T-cell (primary cell): ENCODE results near the gene ENDOD1. TPM values are rescaled to one million over a fixed set of nuclear protein-coding genes. Genes with fewer than 3 reads are reported as not detected.

Experiments used
- ATAC-seq, 4 experiments: fragments of 200-7000 bp in 3 of 4; fragments of 150-1000 bp in 1 of 4; cut with Tn5 transposase; replicated peaks in 1 of 4; 1 replicate in 3 of 4; 2 replicates in 1 of 4; pipeline ENCODE4 v1.10.0; 2021; ENCODE audit warnings: moderate library complexity in 3 of 4, mild to moderate bottlenecking in 2 of 4, moderate number of reproducible peaks in 1 of 4
- CTCF ChIA-PET, 2 donors: fragments of 300-600 bp; sonication (Branson Sonifier 250); formaldehyde crosslinking; loops; one replicate each; lab custom pipeline; 2022; ENCODE audit warnings: antibody characterized with exemption in 2 of 2; lab: Charles Lee
- POLR2A ChIA-PET, 2 donors: fragments of 300-600 bp; sonication (Branson Sonifier 250); formaldehyde crosslinking; loops; one replicate each; lab custom pipeline; 2022; ENCODE audit warnings: antibody characterized with exemption in 2 of 2; lab: Charles Lee
- DNase-seq, 35 experiments: peaks; one replicate each; pipeline versions ENCODE4 v3.0.0 to v3.0.0-alpha.2; 2013 to 2023
- H3K27ac ChIP-seq: one replicate; pipeline ENCODE4 v1.5.1; 2013; ENCODE audit warnings: low read length
- H3K27me3 ChIP-seq, 2 experiments: replicated peaks in 1 of 2; 1 replicate in 1 of 2; 2 replicates in 1 of 2; pipeline versions ENCODE4 v1.6.1 to v1.7.0; 2013; ENCODE audit warnings: low read length in 1 of 2, mixed read lengths in 1 of 2; ENCODE audit not compliant: control insufficient read depth in 2 of 2, insufficient read depth in 2 of 2; ENCODE audit errors: extremely low read depth in 1 of 2
- H3K36me3 ChIP-seq, 2 donors: 1 replicate in 1 of 2; 2 replicates in 1 of 2; pipeline versions ENCODE4 v1.6.1 to v1.7.0; 2013; ENCODE audit warnings: low read length in 1 of 2; ENCODE audit not compliant: control insufficient read depth in 2 of 2, insufficient read depth in 1 of 2; ENCODE audit errors: extremely low read depth in 1 of 2
- H3K4me1 ChIP-seq, 2 experiments: 1 replicate in 1 of 2; 2 replicates in 1 of 2; pipeline versions ENCODE4 v1.6.1 to v1.7.0; 2013; ENCODE audit warnings: low read length in 2 of 2, mixed read lengths in 1 of 2; ENCODE audit not compliant: insufficient read depth in 2 of 2, control insufficient read depth in 1 of 2; ENCODE audit errors: extremely low read depth in 1 of 2
- H3K4me3 ChIP-seq, 2 donors: 1 replicate in 1 of 2; 2 replicates in 1 of 2; pipeline versions ENCODE4 v1.5.1 to v1.7.0; 2013; ENCODE audit warnings: mild to moderate bottlenecking in 2 of 2, low read length in 1 of 2, moderate library complexity in 1 of 2; ENCODE audit not compliant: control insufficient read depth in 1 of 2; ENCODE audit errors: extremely low read depth in 1 of 2
- H3K9me3 ChIP-seq: 2 replicates; pipeline ENCODE4 v1.7.0; 2013
- H3K27ac Mint-ChIP-seq, 2 donors: one replicate each; pipeline ENCODE4 v1.8.0; 2020 to 2021; ENCODE audit warnings: mild to moderate bottlenecking in 2 of 2, mixed read lengths in 2 of 2
- H3K27me3 Mint-ChIP-seq, 2 donors: one replicate each; pipeline ENCODE4 v1.8.0; 2021 to 2022; ENCODE audit warnings: mixed read lengths in 2 of 2
- H3K36me3 Mint-ChIP-seq: one replicate; pipeline ENCODE4 v1.8.0; 2021; ENCODE audit warnings: mixed read lengths
- H3K4me1 Mint-ChIP-seq, 3 donors: one replicate each; pipeline ENCODE4 v1.8.0; 2020 to 2022; ENCODE audit warnings: mixed read lengths in 3 of 3, mild to moderate bottlenecking in 1 of 3
- H3K4me3 Mint-ChIP-seq, 3 donors: one replicate each; pipeline ENCODE4 v1.8.0; 2020 to 2022; ENCODE audit warnings: mild to moderate bottlenecking in 3 of 3, mixed read lengths in 3 of 3, moderate library complexity in 3 of 3
- H3K9me3 Mint-ChIP-seq, 3 donors: one replicate each; pipeline ENCODE4 v1.8.0; 2020 to 2022; ENCODE audit warnings: mixed read lengths in 3 of 3
- WGBS: methylation state at CpG from one replicate; pipeline ENCODE4 v1.1.5; 2013; ENCODE audit warnings: missing lambda C conversion rate; ENCODE audit not compliant: insufficient coverage; 5-methylcytosine and 5-hydroxymethylcytosine counted together
- total RNA-seq, 35 experiments: library from RNA in 6 of 35; stranded (reverse) in 6 of 35; fragments of 120-200 nt in 1 of 35; gene quantifications; one replicate each; pipeline versions ENCODE4 v1.2.1 to v1.2.4 and lab custom pipeline; 2013 to 2026

ENDOD1 gene
- total RNA-seq, 5 donors from 2014 or later (not counting 1 experiment from before 2014, with no cell fraction given) = 7.4 to 13.1 (median 9.8) TPM

- no peak for DNase-seq
- no peak overlapping the region for H3K4me3 ChIP-seq
- no CpG with 5 or more reads among the region's 1 CpG for WGBS
- H3K27me3 Mint-ChIP-seq = no peaks in the 10 kb centered on the region
- H3K4me1 Mint-ChIP-seq = peaks cover 24 to 37% (median 32%) of the 10 kb centered on the region in 3 donors
- H3K36me3 Mint-ChIP-seq = no peaks in the 10 kb centered on the region
- no peak for ATAC-seq
- peak overlapping the region in 1 of 2 donors; percentile 66 for H3K27ac Mint-ChIP-seq
- H3K27me3 ChIP-seq = no peaks in the 10 kb centered on the region
- POLR2A ChIA-PET = no interaction called here
- peaks cover 5 to 22% of the 10 kb centered on the region in 2 experiments for H3K4me1 ChIP-seq
- CTCF ChIA-PET = interaction anchor here in 1 of 2 donors (1.0 kb wide), 1 partner anchor 17 kb away, joined by 4 read pairs; no protein-coding TSS in a partner anchor
- H3K36me3 ChIP-seq = no peaks in the 10 kb centered on the region
- H3K9me3 ChIP-seq = no peaks in the 10 kb centered on the region
- no peak overlapping the region for H3K4me3 Mint-ChIP-seq
- no peak overlapping the region for H3K27ac ChIP-seq
- no peaks in the 10 kb centered on the region for H3K9me3 Mint-ChIP-seq
These were observed 2.6 kb upstream of the ENDOD1 start for GRCh38 chr11:95086836-95087570.

GRCh38 chr11:95088946-95089619 is 563 bp upstream of the ENDOD1 start:
- H3K27me3 ChIP-seq = no peaks in the 10 kb centered on the region
- Mint-ChIP-seq H3K27ac (peak overlapping the region; percentile 89 to 99), H3K27me3 (no peaks in the 10 kb centered on the region), H3K4me3 (peak overlapping the region; percentile 82 to 90 (median 90)), H3K9me3 (no peaks in the 10 kb centered on the region), H3K4me1 (peaks cover 37 to 57% (median 50%) of the 10 kb centered on the region in 3 donors), H3K36me3 (no peaks in the 10 kb centered on the region)
- WGBS = 3% methylated on average over 20 of the region's 27 CpGs
- ChIA-PET CTCF (interaction anchor here (0.5 to 6.6 kb wide), 11 partner anchors 19 to 700 kb away, joined by 3 to 73 read pairs (median 5); partner anchors contain the start of genes SRSF8 (in 2 of the 2), CWC15 (in 1 of the 2), FAM76B (in 1 of the 2) and KDM4D (in 1 of the 2)), POLR2A (interaction anchor here (0.5 to 3.5 kb wide), 6 partner anchors 15 to 700 kb away, joined by 3 to 33 read pairs (median 4); partner anchors contain the start of genes FAM76B (in 1 of the 2) and SRSF8 (in 1 of the 2))
- peak overlapping the region; percentile 80 for H3K27ac ChIP-seq
- peak in 13 of 35 experiments; percentile 1 to 69 (median 27) for DNase-seq
- ATAC-seq = peak; percentile 59 to 68 (median 64)
- H3K36me3 ChIP-seq = no peaks in the 10 kb centered on the region
- H3K4me1 ChIP-seq = peaks cover 5 to 31% of the 10 kb centered on the region in 2 experiments
- H3K4me3 ChIP-seq = peak overlapping the region; percentile 67 to 76
- no peaks in the 10 kb centered on the region for H3K9me3 ChIP-seq

- Histone ChIP-seq H3K4me3 (no peak overlapping the region), H3K27ac (no peak overlapping the region), H3K27me3 (no peaks in the 10 kb centered on the region), H3K36me3 (no peaks in the 10 kb centered on the region), H3K4me1 (peaks cover 5 to 31% of the 10 kb centered on the region in 2 experiments), H3K9me3 (no peaks in the 10 kb centered on the region)
- Mint-ChIP-seq H3K9me3 (no peaks in the 10 kb centered on the region), H3K36me3 (no peaks in the 10 kb centered on the region), H3K4me1 (peaks cover 39 to 71% (median 50%) of the 10 kb centered on the region in 3 donors), H3K27ac (peak overlapping the region; percentile 5 to 39), H3K27me3 (no peaks in the 10 kb centered on the region), H3K4me3 (peak overlapping the region in 2 of 3 donors; percentile 88 to 90)
- ChIA-PET CTCF (interaction anchor here (0.7 to 6.6 kb wide), 4 partner anchors 16 to 118 kb away, joined by 3 to 73 read pairs (median 4); partner anchors contain the start of gene SRSF8 (in 1 of the 2)), POLR2A (interaction anchor here in 1 of 2 donors (3.5 kb wide), 1 partner anchor 24 kb away, joined by 33 read pairs; the partner anchor contains the start of gene SRSF8)
- DNase-seq = no peak
- no peak for ATAC-seq
These were observed 2.1 kb downstream of the ENDOD1 start for GRCh38 chr11:95091663-95092180.

GRCh38 chr11:95092549-95093324 is 3.1 kb downstream of the ENDOD1 start:
- Mint-ChIP-seq H3K9me3 (no peaks in the 10 kb centered on the region), H3K4me3 (no peak overlapping the region), H3K27me3 (no peaks in the 10 kb centered on the region), H3K27ac (peak overlapping the region in 1 of 2 donors; percentile 1), H3K36me3 (no peaks in the 10 kb centered on the region), H3K4me1 (peaks cover 39 to 78% (median 57%) of the 10 kb centered on the region in 3 donors)
- 52% methylated on average over 3 of the region's 5 CpGs for WGBS
- Histone ChIP-seq H3K36me3 (no peaks in the 10 kb centered on the region), H3K9me3 (no peaks in the 10 kb centered on the region), H3K4me3 (no peak overlapping the region), H3K27ac (no peak overlapping the region), H3K4me1 (peaks cover 5 to 31% of the 10 kb centered on the region in 2 experiments), H3K27me3 (no peaks in the 10 kb centered on the region)
- DNase-seq (peak in 8 of 35 experiments; percentile 4 to 49 (median 16)), ATAC-seq (no peak)
- CTCF ChIA-PET = interaction anchor here (0.6 to 6.6 kb wide), 6 partner anchors 8 to 613 kb away, joined by 3 to 73 read pairs (median 5); partner anchors contain the start of gene SRSF8 (in 1 of the 2)
- POLR2A ChIA-PET = interaction anchor here in 1 of 2 donors (0.6 kb wide), 1 partner anchor 608 kb away, joined by 3 read pairs; no protein-coding TSS in a partner anchor

- no peak overlapping the region for H3K4me3 Mint-ChIP-seq
These were observed 3.9 kb downstream of the ENDOD1 start for GRCh38 chr11:95093548-95093947.

More at GRCh38 chr11:95093548-95093947, 3.9 kb downstream of the ENDOD1 start:
- 71% methylated on average over 1 of the region's 3 CpGs for WGBS
- Histone ChIP-seq H3K9me3 (no peaks in the 10 kb centered on the region), H3K27ac (no peak overlapping the region), H3K27me3 (no peaks in the 10 kb centered on the region), H3K4me3 (no peak overlapping the region), H3K4me1 (peaks cover 5 to 29% of the 10 kb centered on the region in 2 experiments), H3K36me3 (no peaks in the 10 kb centered on the region)
- DNase-seq (no peak), ATAC-seq (no peak)
- Mint-ChIP-seq H3K4me1 (peaks cover 39 to 80% (median 54%) of the 10 kb centered on the region in 3 donors), H3K9me3 (no peaks in the 10 kb centered on the region), H3K27me3 (no peaks in the 10 kb centered on the region), H3K36me3 (peaks cover 6% of the 10 kb centered on the region), H3K27ac (peak overlapping the region in 1 of 2 donors; percentile 16)
- ChIA-PET CTCF (interaction anchor here (0.6 to 6.6 kb wide), 6 partner anchors 9 to 612 kb away, joined by 3 to 73 read pairs (median 4); partner anchors contain the start of gene SRSF8 (in 1 of the 2)), POLR2A (interaction anchor here in 1 of 2 donors (0.6 kb wide), 1 partner anchor 926 kb away, joined by 5 read pairs; no protein-coding TSS in a partner anchor)
